Stimulated activated effector memory CD8-positive, alpha-beta T cell treated with anti-CD3 and anti-CD28 coated beads, Interleukin-12 subunit alpha, Interleukin-12 subunit beta, amount 100 ng/mL, for 72 hours (primary cell): Measurements from ENCODE around the gene VILL.

Experiments
- ATAC-seq: fragments of 150-1000 bp; cut with Tn5 transposase; 2 replicates; pipeline ENCODE4 v1.10.0; 2021
- DNase-seq, 2 donors: peaks; one replicate each; pipeline ENCODE4 v3.0.0; 2021 to 2022; ENCODE audit warnings: low spot score in 2 of 2
- H3K27ac Mint-ChIP-seq: one replicate; pipeline ENCODE4 v1.8.0; 2022; ENCODE audit warnings: mild to moderate bottlenecking, mixed read lengths
- H3K36me3 Mint-ChIP-seq: one replicate; pipeline ENCODE4 v1.8.0; 2022; ENCODE audit warnings: mild to moderate bottlenecking, mixed read lengths
- H3K4me1 Mint-ChIP-seq: one replicate; pipeline ENCODE4 v1.8.0; 2022; ENCODE audit warnings: mixed read lengths
- H3K4me3 Mint-ChIP-seq: one replicate; pipeline ENCODE4 v1.8.0; 2022; ENCODE audit warnings: mild to moderate bottlenecking, mixed read lengths
- H3K9me3 Mint-ChIP-seq: one replicate; pipeline ENCODE4 v1.8.0; 2022; ENCODE audit warnings: mixed read lengths

VILL gene

DNA sequence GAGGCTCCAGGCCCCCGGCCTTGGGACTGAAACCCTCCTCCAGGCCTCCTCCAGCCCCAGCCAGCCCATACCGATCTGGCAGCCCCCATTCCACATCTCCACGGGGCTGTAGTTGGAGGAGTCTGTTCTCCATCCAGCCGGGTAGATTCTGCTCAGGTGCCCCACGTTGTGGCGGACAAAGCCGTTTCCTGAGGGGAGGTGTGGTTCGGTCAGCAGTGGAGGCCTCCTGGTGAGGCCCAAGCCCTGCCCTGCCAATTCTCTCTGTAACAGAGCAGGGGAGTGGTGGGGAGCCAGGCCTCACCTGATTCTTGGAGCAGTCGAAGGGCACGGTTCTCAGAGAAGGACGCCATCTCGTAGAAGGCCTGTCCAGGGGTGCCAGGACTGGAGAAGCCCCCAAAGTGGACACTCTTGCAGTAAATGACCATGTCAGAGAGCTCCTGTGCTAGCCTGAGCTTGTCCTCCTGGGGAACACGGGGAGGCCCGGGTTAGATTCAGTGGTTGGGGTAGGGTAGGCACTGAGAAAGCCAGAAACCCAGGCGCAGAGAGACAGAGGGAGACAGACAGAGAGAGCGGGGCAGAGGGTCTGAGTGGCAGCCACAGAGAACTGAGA lies 18.5 kb downstream of the VILL start:
- peaks cover 41% of the 10 kb centered on the region for H3K36me3 Mint-ChIP-seq
- H3K9me3 Mint-ChIP-seq, result no peaks in the 10 kb centered on the region
- ATAC-seq (no peak), DNase-seq (no peak)
- peak overlapping the region; percentile 87 for H3K27ac Mint-ChIP-seq
- peaks cover 20% of the 10 kb centered on the region for H3K4me1 Mint-ChIP-seq
- no peak overlapping the region for H3K4me3 Mint-ChIP-seq

DNA sequence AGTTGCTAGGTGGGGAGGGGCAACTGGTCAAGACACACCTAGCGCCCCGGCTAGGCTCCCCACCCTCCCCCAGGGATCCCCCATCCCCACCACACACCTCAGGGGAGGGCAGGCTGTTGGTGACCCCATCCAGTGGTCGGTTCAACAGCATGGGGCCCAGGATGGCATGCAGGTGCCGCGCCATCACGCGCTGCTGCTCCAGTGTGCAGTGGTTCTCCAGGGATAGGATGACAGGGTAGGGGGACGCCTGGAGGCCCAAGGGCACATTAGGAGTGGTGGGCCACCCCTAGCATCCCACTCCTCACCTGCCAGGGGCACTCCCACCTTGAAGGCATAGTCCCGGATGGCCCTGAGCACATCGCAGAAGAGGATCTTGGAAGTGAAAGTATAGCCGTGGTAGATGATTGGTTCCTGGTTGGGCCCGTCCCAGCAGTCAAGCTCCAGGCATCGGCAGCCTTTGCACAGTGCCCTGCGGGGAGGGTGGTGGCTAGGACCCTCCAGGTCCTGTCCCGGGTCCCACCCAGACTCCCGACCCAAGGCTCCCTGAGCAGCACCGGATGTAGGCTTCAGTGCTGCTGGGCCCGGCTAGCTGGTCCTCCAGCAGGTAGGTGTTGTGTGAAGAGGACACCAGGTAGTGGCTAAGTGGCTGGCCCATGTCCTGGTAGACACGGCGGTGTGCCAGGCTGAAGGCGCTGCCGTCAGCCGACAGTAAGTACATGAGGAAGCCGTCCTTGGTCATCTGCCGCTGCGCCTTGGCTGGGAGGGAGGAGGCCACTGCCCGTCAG lies 19.4 kb downstream of the VILL start:
- no peak overlapping the region for H3K4me3 Mint-ChIP-seq
- peak overlapping the region; percentile 87 for H3K27ac Mint-ChIP-seq
- no peak for ATAC-seq
- peaks cover 37% of the 10 kb centered on the region for H3K36me3 Mint-ChIP-seq
- no peak for DNase-seq
- H3K4me1 Mint-ChIP-seq, result peaks cover 11% of the 10 kb centered on the region
- H3K9me3 Mint-ChIP-seq, result no peaks in the 10 kb centered on the region

DNA sequence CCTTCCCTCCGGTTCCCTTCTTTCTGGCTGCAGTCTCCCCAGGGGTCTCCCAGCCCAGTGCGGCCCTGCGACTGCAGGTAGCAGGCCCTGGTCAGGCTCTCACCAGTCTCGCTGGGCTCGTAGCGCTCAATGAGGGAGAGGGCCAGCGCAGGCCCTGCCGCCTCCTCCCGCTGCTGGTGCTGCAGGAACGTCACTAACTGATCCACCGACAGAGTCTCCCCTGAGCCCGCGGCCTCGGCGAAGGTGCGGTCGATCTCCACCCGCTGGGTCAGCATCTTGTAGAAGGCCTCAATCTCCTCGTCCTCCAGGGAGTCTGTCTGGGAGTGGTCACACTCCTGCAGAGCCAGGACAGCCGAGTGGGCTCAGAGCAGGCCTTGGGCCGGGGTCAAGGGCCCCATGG lies 20.5 kb downstream of the VILL start:
- Mint-ChIP-seq H3K4me3 (no peak overlapping the region), H3K9me3 (no peaks in the 10 kb centered on the region), H3K4me1 (peaks cover 5% of the 10 kb centered on the region), H3K27ac (peak overlapping the region; percentile 50), H3K36me3 (peaks cover 35% of the 10 kb centered on the region)
- DNase-seq, result no peak
- ATAC-seq, result no peak

DNA sequence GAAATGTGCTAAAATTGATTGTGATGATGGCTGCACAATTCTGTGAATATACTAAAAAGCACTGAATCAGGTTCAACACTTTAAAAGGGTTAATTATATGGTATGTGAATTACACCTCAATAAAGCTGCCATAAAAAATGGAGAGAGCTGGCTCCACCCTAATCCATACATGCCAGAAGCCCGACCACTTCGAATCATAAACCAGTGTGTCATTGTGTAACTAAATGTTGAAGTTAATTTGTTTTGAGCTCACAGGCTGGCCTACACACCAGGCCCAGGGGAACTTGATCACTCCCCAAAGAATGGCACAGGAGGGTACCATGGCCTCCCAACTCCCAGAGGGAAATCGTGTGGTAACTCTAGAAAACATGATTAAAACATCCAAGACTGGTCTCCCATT lies 24.9 kb downstream of the VILL start:
- H3K27ac Mint-ChIP-seq, result no peak overlapping the region
- peaks cover 21% of the 10 kb centered on the region for H3K36me3 Mint-ChIP-seq
- H3K4me3 Mint-ChIP-seq, result no peak overlapping the region
- peaks cover 4% of the 10 kb centered on the region for H3K9me3 Mint-ChIP-seq
- ATAC-seq (no peak), DNase-seq (no peak)
- H3K4me1 Mint-ChIP-seq, result peaks cover 7% of the 10 kb centered on the region

DNA sequence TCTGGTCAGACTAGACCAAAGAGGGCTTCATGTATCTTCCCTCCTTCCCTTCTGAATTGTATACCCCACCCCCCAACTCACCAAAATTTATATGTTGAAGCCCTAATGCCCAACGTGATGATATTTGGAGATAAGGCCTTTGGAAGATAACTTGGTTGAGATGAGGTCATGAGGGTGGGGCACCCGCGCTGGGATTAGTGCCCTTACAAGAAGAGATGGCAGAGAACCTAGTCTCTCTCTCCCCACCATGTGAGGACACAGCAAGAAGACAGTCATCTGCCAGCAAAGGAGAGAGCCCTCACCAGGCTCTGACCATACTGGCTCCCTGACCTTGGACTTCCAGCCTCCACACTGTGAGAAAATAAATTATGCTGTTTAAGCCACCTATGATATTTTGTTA lies 25.4 kb downstream of the VILL start:
- Mint-ChIP-seq H3K9me3 (peaks cover 4% of the 10 kb centered on the region), H3K4me3 (no peak overlapping the region), H3K36me3 (peaks cover 21% of the 10 kb centered on the region), H3K27ac (peak overlapping the region; percentile 74), H3K4me1 (peaks cover 12% of the 10 kb centered on the region)
- ATAC-seq, result no peak
- no peak for DNase-seq

- no peak for ATAC-seq
- no peak for DNase-seq
- peaks cover 4% of the 10 kb centered on the region for H3K9me3 Mint-ChIP-seq
- peak overlapping the region; percentile 74 for H3K27ac Mint-ChIP-seq
- peaks cover 15% of the 10 kb centered on the region for H3K4me1 Mint-ChIP-seq
- H3K4me3 Mint-ChIP-seq, result no peak overlapping the region
- peaks cover 21% of the 10 kb centered on the region for H3K36me3 Mint-ChIP-seq
These were observed 25.8 kb downstream of the VILL start for GRCh38 chr3:38016410-38016809.

DNA sequence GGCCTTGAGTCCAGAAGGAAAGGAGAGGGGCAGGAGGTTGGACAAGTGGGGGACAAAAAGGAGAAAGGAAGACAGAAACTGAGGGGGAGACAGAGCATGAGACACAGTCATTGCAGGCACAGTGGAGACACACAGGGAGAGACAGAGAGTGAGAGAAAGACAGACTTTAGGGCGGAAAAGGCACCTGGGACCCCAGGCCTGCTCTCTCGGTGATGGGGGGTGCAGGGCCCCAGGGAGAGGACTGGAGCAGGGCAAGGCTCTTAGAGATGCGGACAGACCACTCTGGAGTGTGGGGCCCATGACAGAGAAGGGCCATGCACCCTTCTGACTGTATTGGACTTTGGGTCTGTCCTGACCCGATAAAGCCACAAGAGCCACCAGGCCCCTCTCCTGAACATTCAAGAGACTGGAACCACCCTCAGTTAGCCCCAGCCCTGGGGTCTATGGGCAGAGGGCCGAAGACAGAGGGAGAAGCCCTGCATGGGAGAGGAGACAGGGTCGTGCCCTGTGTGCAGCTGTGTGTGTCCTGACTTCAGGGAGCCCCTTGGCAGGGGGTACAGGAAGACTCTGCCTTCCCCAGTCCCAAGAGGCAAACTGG lies 26.4 kb downstream of the VILL start:
- Mint-ChIP-seq H3K9me3 (peaks cover 4% of the 10 kb centered on the region), H3K27ac (peak overlapping the region; percentile 74), H3K4me3 (no peak overlapping the region), H3K4me1 (peaks cover 20% of the 10 kb centered on the region), H3K36me3 (peaks cover 21% of the 10 kb centered on the region)
- DNase-seq, result no peak
- no peak for ATAC-seq

GRCh38 chr3:38017445-38018295 lies 27.1 kb downstream of the VILL start:
- no peak for ATAC-seq
- Mint-ChIP-seq H3K27ac (peak overlapping the region; percentile 74), H3K36me3 (peaks cover 21% of the 10 kb centered on the region)

DNA sequence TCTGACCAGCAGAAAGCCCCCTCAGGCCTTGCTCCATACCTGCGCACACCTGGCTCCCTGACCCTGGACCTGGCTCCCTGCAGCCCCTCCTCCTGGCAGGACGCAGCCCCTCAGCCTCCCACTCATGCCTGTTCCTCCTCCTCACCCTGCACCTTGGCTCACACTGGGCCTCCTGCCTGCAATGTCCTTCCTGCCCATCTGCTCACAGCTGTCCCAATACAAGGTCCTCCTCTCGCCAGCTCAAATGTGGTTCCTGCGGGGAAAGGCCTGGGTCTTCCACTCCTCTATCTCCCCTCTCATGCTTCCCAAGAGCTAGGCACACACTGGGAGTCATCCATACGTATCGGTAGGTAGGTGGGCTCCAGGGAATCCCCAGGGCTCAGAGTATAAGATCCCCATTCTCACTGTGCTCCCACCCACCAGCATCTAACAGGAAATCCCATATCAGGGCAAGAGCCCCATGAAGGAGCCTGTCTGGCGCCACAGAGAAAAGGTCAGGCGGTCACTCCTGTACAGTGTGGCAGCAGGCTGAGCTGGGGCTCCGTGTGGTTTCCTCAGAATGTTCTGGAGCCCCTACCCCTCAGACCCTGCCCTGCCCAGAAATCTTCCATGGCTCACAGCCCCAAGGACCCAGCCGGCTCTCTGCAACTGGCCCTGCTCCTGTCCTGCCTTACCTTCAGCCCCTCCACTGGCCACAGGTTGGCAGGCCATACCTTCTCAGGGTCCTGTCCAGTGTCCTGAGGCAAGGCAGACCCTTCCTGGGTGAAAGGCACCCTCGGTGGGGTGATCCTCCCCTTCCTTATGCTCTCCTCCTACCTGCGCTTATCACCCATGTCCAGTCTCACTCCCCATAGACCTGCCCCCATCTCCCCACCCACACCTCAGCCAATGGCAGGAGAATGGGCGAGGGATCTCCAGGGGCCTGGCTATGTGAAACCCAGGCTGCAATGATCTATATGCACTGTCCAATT lies 28.0 kb downstream of the VILL start:
- H3K27ac Mint-ChIP-seq, result peak overlapping the region; percentile 74
- ATAC-seq, result no peak
- peaks cover 4% of the 10 kb centered on the region for H3K9me3 Mint-ChIP-seq
- no peak for DNase-seq
- H3K36me3 Mint-ChIP-seq, result peaks cover 21% of the 10 kb centered on the region
- H3K4me3 Mint-ChIP-seq, result no peak overlapping the region
- peaks cover 35% of the 10 kb centered on the region for H3K4me1 Mint-ChIP-seq

More at GRCh38 chr3:38017445-38018295, 27.1 kb downstream of the VILL start:
- Mint-ChIP-seq H3K4me3 (no peak overlapping the region), H3K9me3 (peaks cover 4% of the 10 kb centered on the region), H3K4me1 (peaks cover 27% of the 10 kb centered on the region)
- no peak for DNase-seq

GRCh38 chr3:38019658-38020341 lies 29.2 kb downstream of the VILL start:
- H3K9me3 Mint-ChIP-seq, result peaks cover 4% of the 10 kb centered on the region
- peak overlapping the region; percentile 82 for H3K27ac Mint-ChIP-seq
- peaks cover 22% of the 10 kb centered on the region for H3K36me3 Mint-ChIP-seq
- ATAC-seq, result no peak
- DNase-seq, result no peak
- H3K4me3 Mint-ChIP-seq, result no peak overlapping the region
- H3K4me1 Mint-ChIP-seq, result peaks cover 47% of the 10 kb centered on the region

GRCh38 chr3:38020342-38020726 lies 29.7 kb downstream of the VILL start:
- DNase-seq (no peak), ATAC-seq (no peak)
- Mint-ChIP-seq H3K4me1 (peaks cover 52% of the 10 kb centered on the region), H3K9me3 (peaks cover 4% of the 10 kb centered on the region), H3K27ac (peak overlapping the region; percentile 82), H3K36me3 (peaks cover 24% of the 10 kb centered on the region), H3K4me3 (no peak overlapping the region)

GRCh38 chr3:38021196-38021595 lies 30.6 kb downstream of the VILL start:
- peak overlapping the region; percentile 82 for H3K27ac Mint-ChIP-seq
- ATAC-seq (no peak), DNase-seq (no peak)
- no peak overlapping the region for H3K4me3 Mint-ChIP-seq
- H3K4me1 Mint-ChIP-seq, result peaks cover 60% of the 10 kb centered on the region
- peaks cover 19% of the 10 kb centered on the region for H3K36me3 Mint-ChIP-seq
- peaks cover 4% of the 10 kb centered on the region for H3K9me3 Mint-ChIP-seq

DNA sequence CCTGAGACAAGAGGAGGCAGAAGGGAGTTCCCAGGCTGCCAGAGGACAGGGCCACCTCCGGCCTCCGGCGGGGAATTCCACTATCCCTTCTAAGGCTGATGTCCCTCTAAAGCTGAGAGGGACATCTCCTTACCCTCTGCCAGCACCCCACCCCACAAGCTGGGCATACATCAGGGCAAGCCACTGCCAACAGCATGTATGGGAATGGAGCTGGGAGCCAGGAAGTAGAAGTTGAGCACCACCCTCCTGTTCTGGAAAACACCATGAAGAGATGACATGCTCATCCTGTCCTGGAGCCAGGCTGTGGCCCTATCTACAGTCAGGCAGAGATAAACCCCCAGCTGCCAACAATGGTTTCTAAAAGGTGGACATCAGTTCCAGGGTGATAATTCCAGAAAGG lies 31.7 kb downstream of the VILL start:
- H3K9me3 Mint-ChIP-seq, result no peaks in the 10 kb centered on the region
- no peak for ATAC-seq
- peaks cover 60% of the 10 kb centered on the region for H3K4me1 Mint-ChIP-seq
- H3K4me3 Mint-ChIP-seq, result no peak overlapping the region
- H3K36me3 Mint-ChIP-seq, result peaks cover 13% of the 10 kb centered on the region
- H3K27ac Mint-ChIP-seq, result peak overlapping the region; percentile 82
- no peak for DNase-seq
